GM18519 (cell line): ENCODE data around the gene L3MBTL4.

Experiments
- ATAC-seq: cut with Tn5 transposase; IDR thresholded peaks from one replicate; pipeline ENCODE4 v1.9.1; 2021; ENCODE audit warnings: mild to moderate bottlenecking, moderate library complexity; ENCODE audit not compliant: unreplicated experiment, low FRiP score

L3MBTL4 gene

DNA sequence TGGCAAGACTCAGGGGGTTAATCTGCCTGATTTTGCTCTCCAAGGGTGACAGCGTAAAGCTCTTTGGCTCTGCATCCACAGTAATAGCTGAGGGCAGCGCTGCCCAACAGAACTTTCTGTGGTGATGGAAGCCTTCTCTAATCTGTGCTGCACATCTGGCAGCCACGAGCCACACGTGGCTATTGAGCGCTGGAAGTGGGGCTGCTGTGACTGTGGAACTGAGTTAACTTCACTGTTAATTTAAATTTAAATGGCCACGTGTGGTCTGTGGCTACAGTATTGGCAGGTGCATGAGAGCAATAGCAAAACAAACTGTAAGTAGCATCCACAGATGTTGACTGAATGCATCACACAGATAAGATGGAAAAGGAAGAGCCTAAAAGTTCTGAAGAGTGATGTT lies 472.1 kb downstream of the L3MBTL4 start:
- ATAC-seq: no peak

DNA sequence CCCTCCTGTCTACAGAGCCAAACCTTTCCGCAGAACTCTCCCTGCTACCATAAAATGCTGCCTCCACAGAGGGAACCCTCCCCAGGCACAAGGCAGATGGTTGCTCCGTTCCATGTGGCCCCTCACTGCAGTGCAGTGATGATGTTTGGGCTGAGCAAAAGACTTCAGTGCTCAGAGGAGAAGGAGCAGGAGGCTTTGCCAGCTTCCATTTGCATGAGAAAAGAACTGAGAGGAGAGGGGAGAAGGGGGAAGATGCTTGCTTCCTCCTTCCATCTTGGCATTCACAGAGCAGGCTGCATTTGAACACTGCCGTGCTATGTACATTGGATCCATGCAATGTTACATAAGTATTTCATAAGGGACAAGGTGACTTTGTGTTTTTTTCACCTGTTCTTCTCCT lies 472.8 kb downstream of the L3MBTL4 start:
- ATAC-seq: no peak

DNA sequence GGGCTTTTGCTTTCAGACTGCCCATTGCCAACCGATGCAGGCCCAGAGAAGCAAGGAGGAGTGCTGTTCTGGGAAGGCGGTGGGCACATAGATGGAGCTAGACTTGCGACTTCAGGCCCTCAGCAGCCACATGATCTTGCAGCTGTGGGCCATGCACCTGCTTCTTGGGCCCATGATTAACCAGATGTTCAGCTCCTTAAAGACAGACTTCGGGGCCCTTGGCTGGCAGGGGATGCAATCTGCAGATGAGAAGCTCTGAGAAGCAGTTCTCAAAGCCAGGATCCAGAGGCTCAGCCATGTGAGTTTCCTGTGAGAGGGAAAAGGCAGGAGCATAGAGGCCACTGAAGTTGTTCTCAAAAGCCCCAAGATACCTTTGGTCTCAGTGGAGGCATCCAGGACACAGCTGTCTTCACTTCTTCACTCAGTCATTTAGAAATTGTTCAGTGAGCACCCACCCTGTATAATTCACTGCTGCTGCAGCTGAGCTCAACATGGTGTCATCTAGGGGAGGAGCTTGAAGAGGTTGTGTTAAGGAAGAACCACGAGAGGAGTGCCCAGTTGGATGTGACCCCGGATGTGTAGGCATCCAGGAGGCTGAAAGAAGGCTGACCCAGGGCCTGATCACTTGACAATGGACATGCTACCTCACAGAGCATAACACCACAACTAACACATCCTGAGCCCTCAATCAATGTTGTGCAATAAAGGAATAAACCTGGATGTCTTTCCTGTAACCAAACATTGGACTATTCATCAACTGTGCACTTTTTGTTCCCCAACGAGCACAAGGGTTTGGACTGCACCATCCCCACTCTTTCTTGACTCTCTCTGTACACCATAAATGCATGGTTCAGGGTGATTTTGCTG lies 474.7 kb downstream of the L3MBTL4 start:
- ATAC-seq: no peak

DNA sequence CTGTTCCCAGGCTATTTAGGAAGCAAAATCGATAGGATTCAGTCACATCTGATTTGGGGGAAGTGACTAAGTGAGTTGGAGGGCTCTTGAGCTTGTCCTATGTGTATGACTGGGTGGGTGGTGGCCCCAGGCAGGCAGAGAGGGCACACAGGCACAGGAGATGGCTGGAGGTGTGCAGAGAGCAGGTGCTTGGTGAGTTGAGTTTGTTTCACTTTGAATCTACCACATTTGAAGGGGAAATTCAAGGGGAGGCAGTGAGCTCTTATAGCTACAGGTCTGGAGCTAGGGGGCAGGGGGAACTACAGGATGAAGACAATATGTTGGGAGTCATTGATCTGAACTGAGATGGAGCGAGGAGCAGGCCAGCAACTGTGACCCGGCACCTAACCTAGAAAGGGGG lies 476.9 kb downstream of the L3MBTL4 start:
- ATAC-seq: no peak

DNA sequence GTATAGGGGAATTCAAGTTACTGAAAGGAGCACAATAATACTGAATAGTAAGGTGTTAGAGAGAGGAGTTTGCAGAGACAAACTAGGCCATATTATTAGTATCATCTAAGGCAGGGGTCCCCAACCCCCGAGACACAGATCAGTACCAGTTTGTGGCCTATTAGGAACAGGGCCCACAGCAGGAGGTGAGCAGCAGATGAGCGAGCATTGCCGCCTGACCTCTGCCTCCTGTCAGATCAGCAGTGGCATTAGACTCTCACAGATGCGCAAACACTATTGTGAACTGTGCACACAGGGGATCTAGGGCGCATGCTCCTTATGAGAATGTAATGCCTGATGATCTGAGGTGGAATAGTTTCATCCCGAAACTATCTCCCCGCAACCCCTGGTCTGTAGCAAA lies 477.6 kb downstream of the L3MBTL4 start:
- ATAC-seq: no peak

DNA sequence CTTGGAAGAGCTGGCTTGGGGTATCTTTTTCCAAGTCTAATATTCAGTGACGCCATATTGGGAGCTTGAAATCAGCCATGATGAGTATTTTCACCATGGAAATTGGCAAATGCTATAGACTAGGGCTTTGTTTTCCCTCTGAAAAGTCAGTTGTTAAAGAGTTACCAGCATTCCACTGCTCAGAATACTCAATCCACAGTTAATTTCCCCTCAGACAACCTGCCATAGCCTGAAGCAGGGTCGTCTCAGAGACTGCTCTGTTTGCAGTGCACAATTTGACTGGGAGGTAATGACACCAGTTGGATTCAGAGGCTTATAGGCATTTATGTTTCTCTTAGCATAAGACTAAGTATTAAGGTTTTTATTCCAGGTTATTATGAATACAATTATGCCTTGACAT lies 483.9 kb downstream of the L3MBTL4 start:
- ATAC-seq: no peak

DNA sequence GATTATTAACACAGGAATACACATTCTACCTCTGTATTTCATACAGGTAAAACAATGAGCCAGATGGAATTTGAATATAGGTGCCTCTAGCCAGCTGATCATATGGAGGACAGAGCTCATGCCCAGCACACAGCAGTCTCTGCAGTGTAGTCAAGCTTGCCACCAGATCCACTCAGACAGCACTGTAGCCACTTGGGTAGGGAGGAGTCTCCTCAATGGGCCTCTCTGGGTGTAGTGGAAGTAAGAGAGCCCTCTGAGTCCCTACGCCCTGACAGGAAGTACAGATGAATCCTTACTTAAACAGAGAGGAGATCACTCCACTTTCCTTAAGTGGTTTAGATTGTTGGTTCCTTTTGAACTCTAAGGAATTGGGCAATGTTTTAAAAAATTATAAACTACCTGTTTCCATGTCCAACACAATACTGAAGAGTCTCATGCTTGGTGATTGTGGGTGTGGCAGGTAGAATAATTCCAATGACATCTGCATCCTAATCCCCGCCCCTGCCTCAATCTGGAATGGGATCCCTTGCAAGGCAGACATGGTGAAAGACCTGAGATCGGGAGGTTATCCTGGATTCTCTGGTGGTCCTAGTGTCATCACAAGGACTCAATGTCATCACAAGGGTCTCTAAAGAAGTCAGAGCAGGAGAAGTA lies 496.4 kb downstream of the L3MBTL4 start:
- no peak for ATAC-seq

DNA sequence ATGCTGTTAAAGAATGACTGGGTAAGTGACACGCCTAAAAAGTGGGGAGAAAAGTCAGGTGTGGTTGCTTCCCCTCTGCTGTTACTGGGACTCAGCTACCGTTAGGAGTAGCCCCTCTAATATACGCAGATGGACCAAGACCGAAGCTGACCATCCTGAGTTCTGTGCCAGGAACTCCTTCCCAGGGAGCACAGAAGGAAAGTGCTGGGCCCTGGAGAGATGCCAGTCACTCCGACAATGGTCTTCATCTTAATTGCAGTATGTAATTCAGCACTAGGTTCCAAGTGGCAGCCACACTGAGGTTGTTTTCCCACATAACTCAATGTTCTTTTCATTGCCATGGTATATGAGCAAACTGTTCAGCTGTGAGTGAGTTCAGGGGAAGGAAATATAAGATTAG lies 499.8 kb downstream of the L3MBTL4 start:
- ATAC-seq: no peak

DNA sequence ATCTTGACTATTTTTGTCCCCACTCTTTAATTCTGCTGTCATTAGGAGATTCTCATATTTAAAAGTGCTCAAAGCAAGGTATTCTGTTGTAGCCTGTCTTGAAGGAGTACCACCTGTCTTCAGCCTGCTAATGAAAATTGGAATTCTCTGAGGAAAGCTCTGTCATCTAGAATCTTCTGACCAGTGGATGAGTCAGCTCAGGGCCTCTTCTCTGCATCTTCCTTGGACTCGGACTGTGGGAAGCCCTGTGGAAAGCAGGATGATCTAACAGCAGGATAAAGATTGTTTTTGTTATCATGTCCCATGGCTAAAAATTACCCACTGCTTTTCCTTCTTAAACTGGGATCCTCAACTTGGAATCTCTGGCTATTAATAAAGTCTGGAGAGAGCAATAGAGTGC lies 500.7 kb downstream of the L3MBTL4 start:
- ATAC-seq: no peak

DNA sequence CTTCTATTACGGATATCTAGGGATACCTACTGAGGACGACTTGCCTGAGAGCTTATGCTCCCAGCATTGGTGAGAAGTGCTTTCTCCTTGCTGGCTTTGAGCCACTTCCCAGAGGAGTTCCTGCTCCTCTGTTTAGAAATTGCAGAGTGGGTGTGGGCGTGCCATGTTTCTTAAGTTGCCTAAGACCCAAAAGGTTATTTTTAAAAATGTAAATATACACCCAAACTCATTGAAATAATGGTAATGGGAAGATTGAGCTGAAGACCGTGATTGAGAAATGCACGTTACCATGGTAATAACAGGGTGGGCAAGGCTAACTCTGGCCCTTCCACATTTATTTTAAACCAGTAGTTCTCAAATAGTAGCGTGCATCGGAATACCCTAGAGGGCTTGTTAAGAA lies 502.1 kb downstream of the L3MBTL4 start:
- ATAC-seq: no peak

DNA sequence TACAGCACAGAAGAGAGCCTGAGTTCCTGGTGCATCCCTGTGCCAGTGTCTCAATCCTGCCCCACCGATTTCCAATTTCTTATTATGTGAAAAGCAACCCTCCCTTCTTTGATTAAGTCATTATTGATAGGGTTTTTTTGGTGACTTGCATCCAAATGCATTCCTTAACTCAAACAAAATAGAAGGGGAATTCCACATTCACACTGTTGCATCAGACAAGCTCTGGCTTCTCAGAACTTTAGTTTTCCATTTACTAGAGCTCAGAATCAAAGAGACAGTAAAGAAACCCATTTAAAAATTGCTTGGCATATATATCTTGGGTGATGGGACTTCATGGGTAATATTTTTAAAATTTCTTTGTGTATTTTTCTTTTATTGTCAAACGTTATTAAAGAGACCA lies 505.6 kb downstream of the L3MBTL4 start:
- ATAC-seq: no peak
